Measurements from ENCODE around the gene FAM120A. TPM values are rescaled to one million over a fixed set of nuclear protein-coding genes. Genes with fewer than 3 reads are reported as not detected.
"Not testable (repeated sequence)": the region's sequence is repeated elsewhere in the genome, so short reads cannot be mapped to it uniquely, and the experiment has no call there.

Gene FAM120A
- polyA plus RNA-seq (ENCODE audit: insufficient read length in 10 of 10): 10 to 100 TPM; 51.1 to 67.6 (median 62.4) TPM
- long read RNA-seq, donor 1, full-length matches to known transcripts: 4 of 16 reads
- long read RNA-seq, donor 1, partial matches to known transcripts: 12 of 16 reads
- long read RNA-seq, donor 1, other reads (novel, unspliced or antisense): 0 of 16 reads
- long read RNA-seq, donor 2, full-length matches to known transcripts: 3 of 10 reads
- long read RNA-seq, donor 2, partial matches to known transcripts: 7 of 10 reads
- long read RNA-seq, donor 2, other reads (novel, unspliced or antisense): 0 of 10 reads
- long read RNA-seq, donor 3: 0 reads
- long read RNA-seq, donor 4, full-length matches to known transcripts: 3 of 16 reads
- long read RNA-seq, donor 4, partial matches to known transcripts: 13 of 16 reads
- long read RNA-seq, donor 4, other reads (novel, unspliced or antisense): 0 of 16 reads
- long read RNA-seq, donor 5, full-length matches to known transcripts: 1 of 1 reads
- long read RNA-seq, donor 5, partial matches to known transcripts: 0 of 1 reads
- long read RNA-seq, donor 5, other reads (novel, unspliced or antisense): 0 of 1 reads
- long read RNA-seq, donor 6, full-length matches to known transcripts: 7 of 22 reads
- long read RNA-seq, donor 6, partial matches to known transcripts: 15 of 22 reads
- long read RNA-seq, donor 6, other reads (novel, unspliced or antisense): 0 of 22 reads
- long read RNA-seq, donor 7, full-length matches to known transcripts: 2 of 18 reads
- long read RNA-seq, donor 7, partial matches to known transcripts: 16 of 18 reads
- long read RNA-seq, donor 7, other reads (novel, unspliced or antisense): 0 of 18 reads
- long read RNA-seq, donor 8, full-length matches to known transcripts: 3 of 11 reads
- long read RNA-seq, donor 8, partial matches to known transcripts: 8 of 11 reads
- long read RNA-seq, donor 8, other reads (novel, unspliced or antisense): 0 of 11 reads
- long read RNA-seq, donor 9, full-length matches to known transcripts: 1 of 1 reads
- long read RNA-seq, donor 9, partial matches to known transcripts: 0 of 1 reads
- long read RNA-seq, donor 9, other reads (novel, unspliced or antisense): 0 of 1 reads

GRCh38 chr9:93450945-93451815, at the start of gene FAM120A:
FAM120A (plus strand) TSS chr9:93451685; CDS start chr9:93451916, 231 bp downstream.
- peak; percentile 80 to 91 (median 85) for DNase-seq

GRCh38 chr9:93406371-93406770, 45.1 kb upstream of the FAM120A start:
- DNase-seq: no peak

GRCh38 chr9:93413530-93413929, 38.0 kb upstream of the FAM120A start:
- no peak for DNase-seq

GRCh38 chr9:93415176-93415690, 36.3 kb upstream of the FAM120A start:
- DNase-seq: no peak

- DNase-seq: no peak
Measured at GRCh38 chr9:93416530-93417235, 34.8 kb upstream of the FAM120A start.

- no peak for DNase-seq
Measured at GRCh38 chr9:93417538-93417937, 33.9 kb upstream of the FAM120A start.

- DNase-seq: no peak
Measured at GRCh38 chr9:93419023-93419422, 32.5 kb upstream of the FAM120A start.

- DNase-seq: no peak
Measured at GRCh38 chr9:93422977-93423616, 28.4 kb upstream of the FAM120A start.

GRCh38 chr9:93427655-93428379, 23.7 kb upstream of the FAM120A start:
- no peak for DNase-seq

- peak in 1 of 3 donors; percentile 9 for DNase-seq
Measured at GRCh38 chr9:93431539-93432105, 19.9 kb upstream of the FAM120A start.

- DNase-seq: no peak
Measured at GRCh38 chr9:93432964-93433363, 18.5 kb upstream of the FAM120A start.

GRCh38 chr9:93434056-93434455, 17.4 kb upstream of the FAM120A start:
- no peak for DNase-seq

- DNase-seq: no peak
Measured at GRCh38 chr9:93435386-93435785, 16.1 kb upstream of the FAM120A start.

GRCh38 chr9:93436218-93436617, 15.3 kb upstream of the FAM120A start:
- DNase-seq: no peak

- no peak for DNase-seq
Measured at GRCh38 chr9:93436655-93437407, 14.7 kb upstream of the FAM120A start.

GRCh38 chr9:93437996-93438395, 13.5 kb upstream of the FAM120A start:
- DNase-seq: no peak

- DNase-seq: not testable (repeated sequence)
Measured at GRCh38 chr9:93439301-93439700, 12.2 kb upstream of the FAM120A start.
